ENCODE results near the gene BUD23.

DNA sequence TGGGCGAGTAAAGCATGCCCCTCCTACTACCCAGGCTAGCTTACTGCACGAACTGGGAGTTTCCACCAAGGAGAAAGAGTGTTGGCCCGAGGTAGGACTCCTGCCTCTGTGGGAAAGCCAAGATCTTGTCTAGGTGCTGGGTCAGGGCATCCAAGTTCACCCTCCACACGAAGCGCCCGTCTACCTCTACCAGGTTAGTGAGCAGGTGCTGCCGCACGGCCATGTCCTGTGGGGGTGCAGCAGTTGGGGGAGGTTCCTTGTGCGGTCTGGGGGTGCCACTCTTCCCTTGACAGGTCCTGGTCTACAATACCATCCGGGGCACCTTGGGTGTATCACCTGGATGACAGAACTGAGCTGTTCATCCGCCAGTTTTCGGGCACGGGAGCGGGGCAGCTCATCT, 53.5 kb downstream of the BUD23 start:
- TF ChIP-seq, protein P1, sequence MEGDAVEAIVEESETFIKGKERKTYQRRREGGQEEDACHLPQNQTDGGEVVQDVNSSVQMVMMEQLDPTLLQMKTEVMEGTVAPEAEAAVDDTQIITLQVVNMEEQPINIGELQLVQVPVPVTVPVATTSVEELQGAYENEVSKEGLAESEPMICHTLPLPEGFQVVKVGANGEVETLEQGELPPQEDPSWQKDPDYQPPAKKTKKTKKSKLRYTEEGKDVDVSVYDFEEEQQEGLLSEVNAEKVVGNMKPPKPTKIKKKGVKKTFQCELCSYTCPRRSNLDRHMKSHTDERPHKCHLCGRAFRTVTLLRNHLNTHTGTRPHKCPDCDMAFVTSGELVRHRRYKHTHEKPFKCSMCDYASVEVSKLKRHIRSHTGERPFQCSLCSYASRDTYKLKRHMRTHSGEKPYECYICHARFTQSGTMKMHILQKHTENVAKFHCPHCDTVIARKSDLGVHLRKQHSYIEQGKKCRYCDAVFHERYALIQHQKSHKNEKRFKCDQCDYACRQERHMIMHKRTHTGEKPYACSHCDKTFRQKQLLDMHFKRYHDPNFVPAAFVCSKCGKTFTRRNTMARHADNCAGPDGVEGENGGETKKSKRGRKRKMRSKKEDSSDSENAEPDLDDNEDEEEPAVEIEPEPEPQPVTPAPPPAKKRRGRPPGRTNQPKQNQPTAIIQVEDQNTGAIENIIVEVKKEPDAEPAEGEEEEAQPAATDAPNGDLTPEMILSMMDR (IDR thresholded peaks at IDR 0.05) = no peak
- no peak for TF ChIP-seq POLR2A (IDR thresholded peaks at IDR 0.05)

Data from tibial nerve (tissue), 3 donors.